GM18858 (cell line): ENCODE data around the gene IRAK1.

Experiments
- ATAC-seq: cut with Tn5 transposase; IDR thresholded peaks from one replicate; pipeline ENCODE4 v1.9.1; 2021; ENCODE audit not compliant: unreplicated experiment

IRAK1 gene

GRCh38 chrX:154040863-154041262 is 21.2 kb upstream of the IRAK1 start:
- no peak for ATAC-seq

- no peak for ATAC-seq
These were observed 20.6 kb upstream of the IRAK1 start for GRCh38 chrX:154040307-154040756.

- ATAC-seq: no peak
These were observed 19.9 kb upstream of the IRAK1 start for GRCh38 chrX:154039577-154039976.

- no peak for ATAC-seq
These were observed 19.0 kb upstream of the IRAK1 start for GRCh38 chrX:154038656-154039055.

- no peak for ATAC-seq
These were observed 18.1 kb upstream of the IRAK1 start for GRCh38 chrX:154037754-154038153.

GRCh38 chrX:154036513-154036912 is 16.8 kb upstream of the IRAK1 start:
- ATAC-seq: no peak

- no peak for ATAC-seq
These were observed 14.1 kb upstream of the IRAK1 start for GRCh38 chrX:154033848-154034247.

- no peak for ATAC-seq
These were observed 13.0 kb upstream of the IRAK1 start for GRCh38 chrX:154032653-154033052.

- no peak for ATAC-seq
These were observed 12.5 kb upstream of the IRAK1 start for GRCh38 chrX:154032160-154032559.

- ATAC-seq: no peak
These were observed 11.1 kb upstream of the IRAK1 start for GRCh38 chrX:154030715-154031305.

GRCh38 chrX:154030266-154030665 is 10.6 kb upstream of the IRAK1 start:
- ATAC-seq: no peak

- ATAC-seq: no peak
These were observed 9.7 kb upstream of the IRAK1 start for GRCh38 chrX:154029439-154029838.

- no peak for ATAC-seq
These were observed 8.9 kb upstream of the IRAK1 start for GRCh38 chrX:154028502-154029184.

GRCh38 chrX:154027986-154028385 is 8.3 kb upstream of the IRAK1 start:
- ATAC-seq: no peak

GRCh38 chrX:154027022-154027402 is 7.3 kb upstream of the IRAK1 start:
- ATAC-seq: no peak

GRCh38 chrX:154026136-154027021 is 6.7 kb upstream of the IRAK1 start:
- no peak for ATAC-seq

GRCh38 chrX:154025230-154025629 is 5.5 kb upstream of the IRAK1 start:
- ATAC-seq: no peak

GRCh38 chrX:154024271-154024670 is 4.6 kb upstream of the IRAK1 start:
- no peak for ATAC-seq

- ATAC-seq: no peak
These were observed 3.7 kb upstream of the IRAK1 start for GRCh38 chrX:154023276-154024000.

- ATAC-seq: no peak
These were observed 2.4 kb upstream of the IRAK1 start for GRCh38 chrX:154022108-154022507.

GRCh38 chrX:154021131-154021611 is 1.5 kb upstream of the IRAK1 start:
- no peak for ATAC-seq
